Panc1 (cell line): Measurements from ENCODE around the gene WIF1.

Experiments
- CTCF ChIP-seq: fragments of 450-650 bp; IDR thresholded peaks from 2 replicates; pipeline ENCODE4 v1.5.1; 2017; ENCODE audit warnings: mild to moderate bottlenecking
- POLR2AphosphoS5 ChIP-seq: IDR thresholded peaks from 2 replicates; pipeline ENCODE4 v1.6.1; 2012; ENCODE audit warnings: mild to moderate bottlenecking, low read depth, low read length, moderate library complexity
- TCF7L2 ChIP-seq: IDR thresholded peaks from 2 replicates; pipeline ENCODE4 v1.6.1; 2011; ENCODE audit warnings: mild to moderate bottlenecking, low read depth, low read length, inconsistent platforms
- TF ChIP-seq, protein P1 (sequence below), 2 experiments: IDR thresholded peaks; 2 replicates each; pipeline ENCODE4 v1.6.1; 2011 to 2012; ENCODE audit warnings: low read depth in 2 of 2, control low read depth in 1 of 2, low read length in 1 of 2, mild to moderate bottlenecking in 1 of 2, moderate library complexity in 1 of 2; ENCODE audit not compliant: insufficient read depth in 1 of 2

DNA sequence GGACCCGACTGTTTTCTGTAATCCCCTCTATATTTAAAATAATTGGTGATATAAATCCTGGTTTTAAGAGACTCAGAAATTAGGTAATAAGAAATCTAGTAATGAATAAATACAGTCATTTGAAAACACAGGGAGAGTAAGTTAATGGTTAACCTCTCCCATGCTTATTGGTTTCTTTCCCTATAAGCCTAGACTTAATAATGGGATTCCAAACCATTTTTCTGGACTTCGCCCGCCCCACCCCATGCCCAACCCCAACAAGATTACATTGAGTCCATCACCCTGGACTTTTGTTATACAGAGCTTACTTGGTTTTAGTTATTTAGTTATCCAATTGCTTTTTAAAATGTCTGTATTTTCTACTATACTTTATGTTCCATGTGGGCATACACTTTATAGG is 98.7 kb downstream of the WIF1 start:
- TF ChIP-seq CTCF (no peak), TCF7L2 (no peak), POLR2AphosphoS5 (no peak)
- TF ChIP-seq, protein P1, sequence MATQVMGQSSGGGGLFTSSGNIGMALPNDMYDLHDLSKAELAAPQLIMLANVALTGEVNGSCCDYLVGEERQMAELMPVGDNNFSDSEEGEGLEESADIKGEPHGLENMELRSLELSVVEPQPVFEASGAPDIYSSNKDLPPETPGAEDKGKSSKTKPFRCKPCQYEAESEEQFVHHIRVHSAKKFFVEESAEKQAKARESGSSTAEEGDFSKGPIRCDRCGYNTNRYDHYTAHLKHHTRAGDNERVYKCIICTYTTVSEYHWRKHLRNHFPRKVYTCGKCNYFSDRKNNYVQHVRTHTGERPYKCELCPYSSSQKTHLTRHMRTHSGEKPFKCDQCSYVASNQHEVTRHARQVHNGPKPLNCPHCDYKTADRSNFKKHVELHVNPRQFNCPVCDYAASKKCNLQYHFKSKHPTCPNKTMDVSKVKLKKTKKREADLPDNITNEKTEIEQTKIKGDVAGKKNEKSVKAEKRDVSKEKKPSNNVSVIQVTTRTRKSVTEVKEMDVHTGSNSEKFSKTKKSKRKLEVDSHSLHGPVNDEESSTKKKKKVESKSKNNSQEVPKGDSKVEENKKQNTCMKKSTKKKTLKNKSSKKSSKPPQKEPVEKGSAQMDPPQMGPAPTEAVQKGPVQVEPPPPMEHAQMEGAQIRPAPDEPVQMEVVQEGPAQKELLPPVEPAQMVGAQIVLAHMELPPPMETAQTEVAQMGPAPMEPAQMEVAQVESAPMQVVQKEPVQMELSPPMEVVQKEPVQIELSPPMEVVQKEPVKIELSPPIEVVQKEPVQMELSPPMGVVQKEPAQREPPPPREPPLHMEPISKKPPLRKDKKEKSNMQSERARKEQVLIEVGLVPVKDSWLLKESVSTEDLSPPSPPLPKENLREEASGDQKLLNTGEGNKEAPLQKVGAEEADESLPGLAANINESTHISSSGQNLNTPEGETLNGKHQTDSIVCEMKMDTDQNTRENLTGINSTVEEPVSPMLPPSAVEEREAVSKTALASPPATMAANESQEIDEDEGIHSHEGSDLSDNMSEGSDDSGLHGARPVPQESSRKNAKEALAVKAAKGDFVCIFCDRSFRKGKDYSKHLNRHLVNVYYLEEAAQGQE (IDR thresholded peaks at IDR 0.05; ENCODE audit: insufficient read depth in 1 of 2, low read depth in 2 of 2, low read length in 1 of 2) = no peak
